H9 (cell line): Measurements from ENCODE around the gene BTBD8. TPM values are rescaled to one million over a fixed set of nuclear protein-coding genes. Genes with fewer than 3 reads are reported as not detected.

Experiments used
- DNase-seq: peaks from one replicate; pipeline ENCODE4 v3.0.0-alpha.2; 2017
- H2AFZ ChIP-seq: one replicate; pipeline ENCODE4 v1.6.1; 2013; ENCODE audit warnings: mild to moderate bottlenecking, low read length, control low read depth, moderate library complexity
- H2AK5ac ChIP-seq: 2 replicates; pipeline ENCODE4 v1.6.1; 2013; ENCODE audit warnings: low read length, control low read depth, mixed read lengths; ENCODE audit not compliant: insufficient read length
- H2BK120ac ChIP-seq: one replicate; pipeline ENCODE4 v1.6.1; 2013; ENCODE audit warnings: low read depth, mild to moderate bottlenecking, low read length, control low read depth, inconsistent platforms; ENCODE audit not compliant: poor library complexity, severe bottlenecking
- H2BK12ac ChIP-seq: 2 replicates; pipeline ENCODE4 v1.6.1; 2013; ENCODE audit warnings: low read length, control low read depth, mixed read lengths, low read depth; ENCODE audit not compliant: insufficient read length
- H2BK15ac ChIP-seq: 2 replicates; pipeline ENCODE4 v1.6.1; 2013; ENCODE audit warnings: low read depth, low read length, control low read depth
- H2BK20ac ChIP-seq: one replicate; pipeline ENCODE4 v1.6.1; 2013; ENCODE audit warnings: low read depth, mild to moderate bottlenecking, low read length, control low read depth, inconsistent platforms; ENCODE audit not compliant: poor library complexity, severe bottlenecking
- H2BK5ac ChIP-seq: 2 replicates; pipeline ENCODE4 v1.6.1; 2013; ENCODE audit warnings: low read length, control low read depth, mixed read lengths; ENCODE audit not compliant: insufficient read length
- H3K14ac ChIP-seq: 2 replicates; pipeline ENCODE4 v1.6.1; 2013; ENCODE audit warnings: low read length, control low read depth; ENCODE audit not compliant: insufficient read depth
- H3K18ac ChIP-seq: 2 replicates; pipeline ENCODE4 v1.6.1; 2013; ENCODE audit warnings: low read depth, mild to moderate bottlenecking, mixed read lengths, low read length, control low read depth; ENCODE audit not compliant: insufficient read length
- H3K23ac ChIP-seq: 2 replicates; pipeline ENCODE4 v1.6.1; 2013; ENCODE audit warnings: low read length, control low read depth, mixed read lengths, low read depth; ENCODE audit not compliant: insufficient read length
- H3K23me2 ChIP-seq: 2 replicates; pipeline ENCODE4 v1.6.1; 2013; ENCODE audit warnings: low read depth, mild to moderate bottlenecking, mixed read lengths, low read length, control low read depth; ENCODE audit not compliant: insufficient read length, poor library complexity, severe bottlenecking
- H3K27ac ChIP-seq: 2 replicates; pipeline ENCODE4 v1.5.1; 2013; ENCODE audit warnings: low read length, control low read depth, mixed read lengths, low read depth; ENCODE audit not compliant: insufficient read length
- H3K27me3 ChIP-seq: 2 replicates; pipeline ENCODE4 v1.6.1; 2013; ENCODE audit warnings: low read length, control low read depth, inconsistent platforms; ENCODE audit not compliant: insufficient read depth
- H3K4ac ChIP-seq: 2 replicates; pipeline ENCODE4 v1.6.1; 2013; ENCODE audit warnings: low read depth, mild to moderate bottlenecking, control low read depth, inconsistent platforms, low read length, moderate library complexity
- H3K4me1 ChIP-seq: 2 replicates; pipeline ENCODE4 v1.6.1; 2013; ENCODE audit warnings: low read length, control low read depth, inconsistent platforms; ENCODE audit not compliant: insufficient read depth
- H3K4me2 ChIP-seq: 2 replicates; pipeline ENCODE4 v1.6.1; 2013; ENCODE audit warnings: low read length, control low read depth, mixed read lengths; ENCODE audit not compliant: insufficient read length, insufficient read depth
- H3K56ac ChIP-seq: 2 replicates; pipeline ENCODE4 v1.6.1; 2013; ENCODE audit warnings: low read depth, mild to moderate bottlenecking, mixed read lengths, low read length, control low read depth; ENCODE audit not compliant: insufficient read length
- H3K79me1 ChIP-seq: 2 replicates; pipeline ENCODE4 v1.6.1; 2013; ENCODE audit warnings: low read depth, mild to moderate bottlenecking, moderate library complexity, low read length, control low read depth, inconsistent platforms; ENCODE audit not compliant: insufficient read depth, poor library complexity, severe bottlenecking
- H3K79me2 ChIP-seq: 2 replicates; pipeline ENCODE4 v1.6.1; 2013; ENCODE audit warnings: low read length, control low read depth, inconsistent platforms; ENCODE audit not compliant: insufficient read depth
- H3K9ac ChIP-seq: 2 replicates; pipeline ENCODE4 v1.6.1; 2013; ENCODE audit warnings: low read length, control low read depth, mixed read lengths; ENCODE audit not compliant: insufficient read length; ENCODE audit errors: extremely low read depth
- H3K9me3 ChIP-seq: one replicate; pipeline ENCODE4 v1.6.1; 2013; ENCODE audit warnings: low read depth, low read length, inconsistent platforms; ENCODE audit not compliant: control insufficient read depth
- H3T11ph ChIP-seq: one replicate; pipeline ENCODE4 v1.6.1; 2013; ENCODE audit warnings: mild to moderate bottlenecking, low read length, control low read depth, inconsistent platforms
- H4K20me1 ChIP-seq: one replicate; pipeline ENCODE4 v1.6.1; 2013; ENCODE audit not compliant: control insufficient read depth, insufficient read length, insufficient read depth
- H4K5ac ChIP-seq: 2 replicates; pipeline ENCODE4 v1.6.1; 2013; ENCODE audit warnings: low read depth, mild to moderate bottlenecking, mixed read lengths, low read length, control low read depth; ENCODE audit not compliant: insufficient read length
- H4K8ac ChIP-seq: replicated peaks from 2 replicates; pipeline ENCODE4 v1.6.1; 2013; ENCODE audit warnings: low read length, control low read depth, mixed read lengths, low read depth; ENCODE audit not compliant: insufficient read length
- H4K91ac ChIP-seq: 2 replicates; pipeline ENCODE4 v1.6.1; 2013; ENCODE audit warnings: low read depth, mild to moderate bottlenecking, moderate library complexity, mixed read lengths, low read length, control low read depth; ENCODE audit not compliant: insufficient read length
- H3K27ac Mint-ChIP-seq, 3 experiments: 2 replicates in 2 of 3; 3 replicates in 1 of 3; pipeline ENCODE4 v1.8.0; 2020 to 2021; ENCODE audit warnings: mixed read lengths in 3 of 3, mild to moderate bottlenecking in 1 of 3, moderate library complexity in 1 of 3
- H3K27me3 Mint-ChIP-seq: 2 replicates; pipeline ENCODE4 v1.8.0; 2021; ENCODE audit warnings: low read depth, mild to moderate bottlenecking, moderate library complexity, mixed read lengths
- H3K36me3 Mint-ChIP-seq, 3 experiments: 2 replicates in 2 of 3; 3 replicates in 1 of 3; pipeline ENCODE4 v1.8.0; 2020 to 2021; ENCODE audit warnings: low read depth in 3 of 3, mixed read lengths in 3 of 3; ENCODE audit not compliant: insufficient read depth in 1 of 3
- H3K4me1 Mint-ChIP-seq, 2 experiments: 2 replicates each; pipeline ENCODE4 v1.8.0; 2020; ENCODE audit warnings: mixed read lengths in 2 of 2
- H3K4me3 Mint-ChIP-seq, 2 experiments: 2 replicates in 1 of 2; 3 replicates in 1 of 2; pipeline ENCODE4 v1.8.0; 2020 to 2021; ENCODE audit warnings: mild to moderate bottlenecking in 2 of 2, mixed read lengths in 2 of 2, moderate library complexity in 1 of 2
- H3K9me3 Mint-ChIP-seq, 2 experiments: 2 replicates in 1 of 2; 3 replicates in 1 of 2; pipeline ENCODE4 v1.8.0; 2020; ENCODE audit warnings: mild to moderate bottlenecking in 2 of 2, mixed read lengths in 2 of 2, moderate library complexity in 1 of 2
- total RNA-seq: library from RNA; stranded (reverse); gene quantifications from 2 replicates; pipeline ENCODE4 v1.2.1, GENCODE V29; 2021
- TF ChIP-seq, protein P1 (sequence below): fragments of 200-600 bp; sonication (generic); conservative IDR thresholded peaks from 3 replicates; pipeline ENCODE4 v1.8.0; 2021; ENCODE audit warnings: antibody characterized with exemption, mild to moderate bottlenecking

Gene BTBD8
- total RNA-seq, 1 experiment from 2014 or later = 1.4 TPM

DNA sequence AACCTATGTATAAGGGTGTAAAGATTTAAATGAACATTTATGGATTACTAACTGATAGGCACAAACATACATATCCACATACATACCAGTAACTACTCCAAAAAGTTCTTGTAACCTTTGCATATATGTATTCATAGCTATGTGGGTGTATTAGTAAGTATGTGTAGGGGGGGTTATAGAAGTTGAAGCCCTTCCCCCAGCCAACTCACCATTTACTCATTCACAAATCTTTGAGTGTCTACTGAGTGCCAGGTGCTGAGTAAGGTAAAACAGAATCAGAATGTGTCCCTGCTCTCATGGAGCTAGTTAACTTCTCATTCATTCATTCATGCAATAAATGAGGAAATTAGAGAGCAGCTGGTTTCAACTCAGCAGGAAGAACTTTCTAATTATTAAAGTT lies 138.9 kb downstream of the BTBD8 start:
- Histone ChIP-seq H3K79me1 (no peaks in the 10 kb centered on the region), H3T11ph (no peak overlapping the region), H3K9me3 (no peaks in the 10 kb centered on the region), H3K4me2 (no peak overlapping the region), H3K27ac (no peak overlapping the region), H3K14ac (no peak overlapping the region), H2BK5ac (no peak overlapping the region), H2BK20ac (no peak overlapping the region), H2AK5ac (no peak overlapping the region), H3K27me3 (no peaks in the 10 kb centered on the region), H4K8ac (no peak overlapping the region), H4K91ac (no peak overlapping the region), H2BK15ac (no peak overlapping the region), H4K20me1 (no peaks in the 10 kb centered on the region), H3K18ac (no peak overlapping the region), H2BK12ac (no peak overlapping the region), H3K9ac (no peak overlapping the region), H3K4me1 (no peaks in the 10 kb centered on the region), H4K5ac (no peak overlapping the region), H2AFZ (no peak overlapping the region), H3K56ac (no peak overlapping the region), H3K79me2 (no peaks in the 10 kb centered on the region), H3K4ac (no peak overlapping the region), H3K23me2 (no peaks in the 10 kb centered on the region), H3K23ac (no peak overlapping the region), H2BK120ac (no peak overlapping the region)
- Mint-ChIP-seq H3K4me1 (peaks cover 0 to 2% of the 10 kb centered on the region in 2 experiments; a peak in 2 of 4 replicates), H3K27me3 (no peaks in the 10 kb centered on the region), H3K27ac (no peak overlapping the region; a peak in 1 of 7 replicates), H3K36me3 (no peaks in the 10 kb centered on the region; a peak in 1 of 7 replicates), H3K4me3 (no peak overlapping the region), H3K9me3 (no peaks in the 10 kb centered on the region)
- no peak for DNase-seq
- TF ChIP-seq, protein P1, sequence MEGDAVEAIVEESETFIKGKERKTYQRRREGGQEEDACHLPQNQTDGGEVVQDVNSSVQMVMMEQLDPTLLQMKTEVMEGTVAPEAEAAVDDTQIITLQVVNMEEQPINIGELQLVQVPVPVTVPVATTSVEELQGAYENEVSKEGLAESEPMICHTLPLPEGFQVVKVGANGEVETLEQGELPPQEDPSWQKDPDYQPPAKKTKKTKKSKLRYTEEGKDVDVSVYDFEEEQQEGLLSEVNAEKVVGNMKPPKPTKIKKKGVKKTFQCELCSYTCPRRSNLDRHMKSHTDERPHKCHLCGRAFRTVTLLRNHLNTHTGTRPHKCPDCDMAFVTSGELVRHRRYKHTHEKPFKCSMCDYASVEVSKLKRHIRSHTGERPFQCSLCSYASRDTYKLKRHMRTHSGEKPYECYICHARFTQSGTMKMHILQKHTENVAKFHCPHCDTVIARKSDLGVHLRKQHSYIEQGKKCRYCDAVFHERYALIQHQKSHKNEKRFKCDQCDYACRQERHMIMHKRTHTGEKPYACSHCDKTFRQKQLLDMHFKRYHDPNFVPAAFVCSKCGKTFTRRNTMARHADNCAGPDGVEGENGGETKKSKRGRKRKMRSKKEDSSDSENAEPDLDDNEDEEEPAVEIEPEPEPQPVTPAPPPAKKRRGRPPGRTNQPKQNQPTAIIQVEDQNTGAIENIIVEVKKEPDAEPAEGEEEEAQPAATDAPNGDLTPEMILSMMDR = no peak
